WERI-Rb-1 (cell line): ENCODE measurements around the gene REN.

Experiments used
- DNase-seq: peaks from one replicate; pipeline ENCODE4 v3.0.0-alpha.2; 2020
- H3K27ac ChIP-seq: fragments of 250-450 bp; sonication (Bioruptor Pico); 2 replicates; pipeline ENCODE4 v1.5.1; 2020; ENCODE audit warnings: mild to moderate bottlenecking, moderate library complexity
- H3K27me3 ChIP-seq: fragments of 250-450 bp; sonication (Bioruptor Pico); 2 replicates; pipeline ENCODE4 v1.5.1; 2021; ENCODE audit warnings: mild to moderate bottlenecking, low read depth, moderate library complexity; ENCODE audit not compliant: insufficient read depth, severe bottlenecking
- H3K36me3 ChIP-seq: fragments of 250-450 bp; sonication (Bioruptor Pico); 2 replicates; pipeline ENCODE4 v1.5.1; 2020; ENCODE audit warnings: mild to moderate bottlenecking, moderate library complexity
- H3K4me3 ChIP-seq: 2 replicates; pipeline ENCODE4 v1.5.1; 2011; ENCODE audit warnings: low read depth, mild to moderate bottlenecking, control low read depth, low read length
- H3K9me3 ChIP-seq: fragments of 250-450 bp; sonication (Bioruptor Pico); 2 replicates; pipeline ENCODE4 v1.5.1; 2021; ENCODE audit warnings: mild to moderate bottlenecking, moderate library complexity; ENCODE audit not compliant: severe bottlenecking
- TF ChIP-seq, protein P1 (sequence below): IDR thresholded peaks from 2 replicates; pipeline ENCODE4 v1.5.1; 2011; ENCODE audit warnings: low read depth, mild to moderate bottlenecking, control low read depth, inconsistent platforms, low read length

Gene REN

DNA sequence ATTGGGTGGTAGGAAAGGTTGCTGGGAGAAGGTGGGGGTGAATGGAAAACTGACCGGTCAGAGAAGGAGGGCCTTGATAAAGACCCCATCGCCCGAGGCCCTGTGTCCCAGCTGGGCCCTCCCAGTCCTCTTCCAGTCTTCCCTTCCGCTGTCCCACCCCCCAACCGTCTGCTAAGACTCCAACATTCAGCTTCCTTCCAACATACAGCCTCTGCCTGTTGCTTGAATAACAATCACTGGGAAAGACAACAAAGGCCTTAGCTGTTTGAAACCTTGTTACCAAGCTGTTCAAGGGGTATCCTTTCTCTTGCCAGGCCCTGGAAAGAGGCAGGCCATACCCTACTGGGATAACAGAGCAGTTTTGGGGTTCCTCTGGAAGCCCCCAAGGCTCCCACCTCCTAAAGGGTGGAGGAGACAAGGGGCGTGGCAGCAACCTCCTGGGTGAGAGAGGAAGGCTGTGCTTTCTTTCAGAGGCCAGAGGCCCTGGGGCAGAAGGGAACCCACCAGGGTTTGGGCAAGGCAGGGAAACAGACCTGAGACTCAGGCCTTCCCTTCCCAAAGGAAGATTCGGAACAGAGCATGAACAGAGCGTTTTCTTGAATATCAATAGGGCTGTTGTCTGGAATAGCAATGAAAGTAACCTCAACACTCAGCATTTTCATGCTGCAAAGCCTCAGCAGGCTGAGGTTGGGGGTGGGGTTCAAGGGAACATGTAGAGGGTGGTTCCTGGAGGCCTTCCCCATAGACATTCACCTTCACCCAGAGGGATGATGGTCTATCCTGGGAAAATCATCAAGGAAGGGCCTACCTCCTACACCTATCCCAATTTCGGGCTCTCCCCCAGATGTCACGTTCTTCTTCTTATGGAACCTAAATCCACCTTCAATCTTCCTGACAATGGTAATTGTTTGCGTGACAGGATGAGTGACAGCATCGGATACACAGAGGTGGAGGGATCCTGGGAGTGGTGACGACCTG lies 18.4 kb downstream of the REN start:
- Histone ChIP-seq H3K27me3 (no peaks in the 10 kb centered on the region), H3K9me3 (peaks cover 3% of the 10 kb centered on the region), H3K27ac (peak overlapping the region; percentile 78), H3K36me3 (peaks cover 13% of the 10 kb centered on the region), H3K4me3 (no peak overlapping the region)
- DNase-seq, result no peak
- TF ChIP-seq, protein P1, sequence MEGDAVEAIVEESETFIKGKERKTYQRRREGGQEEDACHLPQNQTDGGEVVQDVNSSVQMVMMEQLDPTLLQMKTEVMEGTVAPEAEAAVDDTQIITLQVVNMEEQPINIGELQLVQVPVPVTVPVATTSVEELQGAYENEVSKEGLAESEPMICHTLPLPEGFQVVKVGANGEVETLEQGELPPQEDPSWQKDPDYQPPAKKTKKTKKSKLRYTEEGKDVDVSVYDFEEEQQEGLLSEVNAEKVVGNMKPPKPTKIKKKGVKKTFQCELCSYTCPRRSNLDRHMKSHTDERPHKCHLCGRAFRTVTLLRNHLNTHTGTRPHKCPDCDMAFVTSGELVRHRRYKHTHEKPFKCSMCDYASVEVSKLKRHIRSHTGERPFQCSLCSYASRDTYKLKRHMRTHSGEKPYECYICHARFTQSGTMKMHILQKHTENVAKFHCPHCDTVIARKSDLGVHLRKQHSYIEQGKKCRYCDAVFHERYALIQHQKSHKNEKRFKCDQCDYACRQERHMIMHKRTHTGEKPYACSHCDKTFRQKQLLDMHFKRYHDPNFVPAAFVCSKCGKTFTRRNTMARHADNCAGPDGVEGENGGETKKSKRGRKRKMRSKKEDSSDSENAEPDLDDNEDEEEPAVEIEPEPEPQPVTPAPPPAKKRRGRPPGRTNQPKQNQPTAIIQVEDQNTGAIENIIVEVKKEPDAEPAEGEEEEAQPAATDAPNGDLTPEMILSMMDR, result no peak

DNA sequence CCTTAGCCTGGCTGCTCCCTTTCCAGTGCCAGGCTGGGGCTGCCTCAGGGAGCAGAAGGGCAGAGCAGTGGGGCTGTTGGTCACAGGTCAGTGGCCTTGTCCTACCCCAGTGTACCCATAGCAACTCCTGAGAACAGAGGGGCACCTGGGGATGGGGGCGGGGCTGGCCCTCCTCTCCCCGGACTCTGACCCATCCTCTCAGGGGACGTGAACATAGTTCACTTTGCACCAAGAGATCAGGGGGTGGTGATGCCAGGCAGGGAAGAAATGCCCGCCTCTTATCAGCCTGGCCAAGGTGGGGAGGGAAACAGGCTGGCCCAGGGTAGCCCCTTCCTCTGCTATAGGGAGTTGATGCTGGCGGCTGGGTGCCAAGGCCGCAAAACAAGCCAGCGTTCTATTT lies 19.2 kb downstream of the REN start:
- peaks cover 3% of the 10 kb centered on the region for H3K9me3 ChIP-seq
- peak overlapping the region; percentile 78 for H3K27ac ChIP-seq
- DNase-seq, result peak; percentile 46
- TF ChIP-seq, protein P1, result no peak
- no peak overlapping the region for H3K4me3 ChIP-seq
- H3K27me3 ChIP-seq, result no peaks in the 10 kb centered on the region
- H3K36me3 ChIP-seq, result peaks cover 20% of the 10 kb centered on the region

DNA sequence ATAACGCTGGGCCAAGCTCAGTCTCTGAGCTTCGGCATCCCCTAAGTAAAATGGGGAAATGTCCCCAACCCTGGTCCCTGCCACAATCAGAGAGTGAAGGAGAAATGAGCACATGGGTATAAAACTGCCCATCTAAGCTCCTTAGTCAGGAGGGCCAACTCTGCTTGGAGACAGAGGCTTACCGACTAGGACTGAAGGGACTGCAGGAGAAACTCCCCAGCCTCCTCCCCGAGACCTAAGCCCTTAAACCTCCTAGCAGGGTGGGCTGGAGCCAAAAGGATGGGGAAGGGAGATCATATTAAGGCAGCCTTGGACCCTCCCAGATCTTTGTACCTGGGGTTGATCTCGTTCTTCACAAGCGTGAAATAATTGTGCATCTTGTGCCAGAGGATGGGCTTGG lies 19.8 kb downstream of the REN start:
- peak; percentile 96 for DNase-seq
- H3K27me3 ChIP-seq, result no peaks in the 10 kb centered on the region
- TF ChIP-seq, protein P1, result no peak
- peaks cover 3% of the 10 kb centered on the region for H3K9me3 ChIP-seq
- H3K4me3 ChIP-seq, result peak overlapping the region; percentile 11
- peaks cover 25% of the 10 kb centered on the region for H3K36me3 ChIP-seq
- peak overlapping the region; percentile 78 for H3K27ac ChIP-seq

DNA sequence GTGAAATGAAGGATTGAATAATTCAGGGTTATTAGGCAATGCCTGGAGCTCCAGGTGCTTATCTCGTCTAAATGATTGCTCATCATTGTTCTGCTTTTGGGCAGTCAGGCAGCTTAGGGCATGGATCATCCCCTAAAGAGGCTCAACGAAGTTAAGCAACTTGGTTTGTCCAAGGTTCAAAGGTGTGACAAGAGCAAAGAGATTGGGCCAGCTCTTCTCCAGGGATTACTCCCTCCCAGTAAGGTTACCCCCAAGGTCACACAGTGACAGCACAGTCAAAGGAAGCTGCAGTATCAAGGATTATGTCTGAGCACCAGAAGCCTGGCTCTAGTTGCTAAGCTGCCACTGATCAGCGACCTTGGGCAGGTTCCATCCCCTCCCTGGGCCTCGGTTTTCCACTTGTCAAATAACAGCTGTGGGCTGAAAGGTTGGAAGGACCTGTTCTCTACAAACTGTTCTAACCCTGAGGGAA lies 21.1 kb downstream of the REN start:
- peak; percentile 99 for DNase-seq
- H3K4me3 ChIP-seq, result peak overlapping the region; percentile 2
- H3K9me3 ChIP-seq, result peaks cover 3% of the 10 kb centered on the region
- H3K27me3 ChIP-seq, result no peaks in the 10 kb centered on the region
- peaks cover 33% of the 10 kb centered on the region for H3K36me3 ChIP-seq
- TF ChIP-seq, protein P1, result no peak
- peak overlapping the region; percentile 78 for H3K27ac ChIP-seq

DNA sequence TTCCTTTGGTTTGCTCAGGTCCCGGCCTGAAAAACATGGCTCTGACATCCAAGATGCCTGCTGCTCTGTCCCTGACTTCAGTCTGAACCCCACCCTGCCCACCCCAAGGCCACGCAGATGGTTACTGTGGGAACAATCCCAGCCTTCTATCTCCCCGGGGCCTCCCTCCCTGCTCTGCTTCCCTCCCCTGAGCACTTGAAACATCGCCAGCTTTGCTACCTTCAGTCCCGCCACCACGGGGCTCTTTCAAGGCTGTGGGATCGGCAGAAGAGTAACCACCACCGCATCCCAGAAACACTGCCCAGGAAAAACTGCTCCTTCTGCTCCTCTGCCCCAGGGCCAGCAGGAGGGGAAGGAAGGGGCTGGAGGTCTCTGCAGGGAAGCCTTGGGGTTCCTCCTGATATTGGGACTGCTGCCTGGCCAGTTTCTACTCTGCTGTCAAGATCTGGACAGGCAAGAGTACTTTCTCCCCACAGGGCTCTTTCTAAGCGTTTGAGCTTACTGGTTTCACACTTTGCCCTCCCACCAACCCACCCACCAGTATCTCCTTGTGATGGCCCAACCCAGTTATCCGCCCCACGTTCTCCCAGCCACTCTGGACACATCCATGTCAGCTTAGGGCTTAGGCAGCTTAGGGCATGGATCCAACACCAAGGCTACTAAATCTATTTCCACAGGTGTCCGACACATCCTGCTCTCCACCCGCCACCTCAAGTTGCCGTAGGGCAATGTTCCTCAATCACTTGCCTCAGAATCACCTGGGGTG lies 22.7 kb downstream of the REN start:
- peaks cover 48% of the 10 kb centered on the region for H3K36me3 ChIP-seq
- peak; percentile 91 for DNase-seq
- TF ChIP-seq, protein P1, result no peak
- no peak overlapping the region for H3K4me3 ChIP-seq
- H3K27me3 ChIP-seq, result no peaks in the 10 kb centered on the region
- H3K27ac ChIP-seq, result no peak overlapping the region
- peaks cover 3% of the 10 kb centered on the region for H3K9me3 ChIP-seq
